Measurements from ENCODE around the gene SEC14L3. TPM values are rescaled to one million over a fixed set of nuclear protein-coding genes. Genes with fewer than 3 reads are reported as not detected.
"Not testable (repeated sequence)": the region's sequence is repeated elsewhere in the genome, so short reads cannot be mapped to it uniquely, and the experiment has no call there.

The SEC14L3 gene
- total RNA-seq, 1 donor from 2014 or later: not detected

DNA sequence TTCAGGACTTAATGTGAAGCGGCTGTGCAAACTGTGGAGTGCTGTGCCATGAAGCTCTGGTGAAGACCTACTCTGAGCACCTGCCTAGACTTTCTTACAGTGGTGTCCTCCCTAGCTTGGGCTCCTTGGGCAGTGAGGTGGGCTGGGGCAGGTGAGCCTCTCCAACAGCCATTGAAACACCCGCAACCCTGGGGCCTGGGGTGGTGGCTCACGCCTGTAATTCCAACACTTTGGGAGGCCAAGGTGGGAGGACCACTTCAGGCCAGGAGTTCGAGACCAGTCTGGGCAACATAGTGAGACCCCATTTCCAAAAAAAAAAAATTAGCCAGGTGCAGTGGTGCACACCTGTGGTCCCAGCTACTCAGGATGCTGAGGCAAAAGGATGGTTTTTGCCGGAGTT, 14.3 kb upstream of the SEC14L3 start:
- intact Hi-C loops (cut with micrococcal nuclease): no loop called here

DNA sequence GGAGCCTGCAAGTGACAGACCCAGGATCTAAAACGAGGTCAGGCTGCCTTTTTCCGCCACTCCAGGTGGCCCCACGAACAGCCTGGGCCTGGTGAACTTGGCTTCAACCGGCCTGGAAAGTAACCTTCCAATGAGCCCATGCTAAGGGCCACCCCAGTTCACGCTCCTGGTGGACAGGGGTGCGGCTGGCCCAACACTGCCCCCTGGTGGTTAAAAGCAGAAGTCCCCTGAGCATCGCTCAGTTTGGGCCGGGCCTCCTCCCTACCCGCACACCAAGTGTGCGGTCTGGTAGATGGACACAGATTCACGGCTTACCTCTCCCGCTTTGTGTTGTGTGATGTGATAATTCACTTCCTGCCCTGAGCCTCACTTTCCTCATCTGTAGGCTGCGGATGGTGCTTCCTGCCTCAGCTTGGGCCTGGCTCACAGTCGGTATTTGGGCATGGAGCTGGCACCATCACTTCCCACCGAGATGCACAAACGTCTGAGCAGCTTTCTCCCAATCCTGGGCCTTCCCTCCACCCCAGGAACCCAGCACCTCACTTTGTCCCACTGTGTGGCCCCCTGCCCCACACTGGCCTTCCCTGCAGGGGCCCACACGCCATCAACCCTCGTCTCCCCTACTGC, 13.7 kb upstream of the SEC14L3 start:
- intact Hi-C loops (cut with micrococcal nuclease): loop anchor here (1.0 kb wide), 3 partner anchors 40 to 198 kb away; no protein-coding TSS in a partner anchor

DNA sequence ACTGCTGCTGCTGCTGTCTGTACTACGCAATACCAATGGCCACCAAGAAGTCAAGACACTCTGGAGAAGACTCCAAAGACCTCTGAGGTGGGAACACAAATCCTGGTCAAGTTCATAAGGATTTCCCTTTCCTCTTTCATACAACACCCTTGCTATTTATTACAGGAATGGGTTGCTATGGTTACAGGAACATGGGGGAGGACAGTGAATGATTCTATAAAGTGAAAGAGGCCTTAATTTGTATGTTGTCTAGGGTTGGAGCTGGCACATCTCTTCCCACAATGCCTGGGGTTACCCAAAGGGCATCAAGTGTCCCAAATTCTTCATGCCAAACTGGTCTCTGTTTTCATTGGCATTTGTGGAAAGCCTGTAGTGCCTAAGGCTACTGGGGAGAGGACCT, 11.4 kb upstream of the SEC14L3 start:
- intact Hi-C loops (cut with micrococcal nuclease): no loop called here

DNA sequence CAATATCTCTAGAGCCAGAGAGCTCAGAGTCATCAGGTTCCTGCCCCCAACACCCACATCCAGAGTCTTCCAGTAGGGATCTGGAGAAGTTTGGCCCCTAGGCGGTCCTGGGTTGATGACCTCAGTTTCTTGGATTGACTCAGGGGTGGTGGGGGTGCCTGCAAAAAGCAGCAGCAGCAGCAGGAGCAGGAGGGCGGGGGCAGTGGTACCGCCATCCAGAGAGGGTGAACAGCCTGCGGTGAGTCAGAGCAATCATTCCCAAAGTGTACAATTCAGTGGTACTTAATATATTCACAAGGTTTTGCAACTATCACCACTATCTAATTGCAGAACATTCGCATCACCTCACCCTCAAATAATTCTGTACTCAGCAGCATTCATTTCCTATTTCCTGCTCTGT, 9.9 kb upstream of the SEC14L3 start:
- intact Hi-C loops (cut with micrococcal nuclease): no loop called here

DNA sequence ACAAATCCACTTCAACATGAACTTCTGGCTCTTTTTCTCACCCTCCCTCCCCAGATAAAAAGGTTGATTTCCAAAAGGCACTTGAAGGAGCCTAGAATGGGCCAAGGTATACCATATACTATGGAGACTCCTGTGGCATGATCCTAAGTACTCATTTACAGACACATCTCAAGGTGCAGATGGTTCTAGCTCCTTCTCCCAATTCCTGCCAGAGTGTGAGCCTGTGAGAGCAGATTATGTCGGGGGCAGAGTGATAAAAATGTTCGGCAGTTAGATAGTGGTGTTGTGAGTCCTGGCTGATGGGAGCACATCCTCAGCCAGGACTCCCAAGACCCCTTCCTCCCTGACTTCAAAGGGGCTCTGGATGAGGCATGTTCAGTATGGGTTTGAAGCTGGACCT, 8.2 kb upstream of the SEC14L3 start:
- intact Hi-C loops (cut with micrococcal nuclease): no loop called here

DNA sequence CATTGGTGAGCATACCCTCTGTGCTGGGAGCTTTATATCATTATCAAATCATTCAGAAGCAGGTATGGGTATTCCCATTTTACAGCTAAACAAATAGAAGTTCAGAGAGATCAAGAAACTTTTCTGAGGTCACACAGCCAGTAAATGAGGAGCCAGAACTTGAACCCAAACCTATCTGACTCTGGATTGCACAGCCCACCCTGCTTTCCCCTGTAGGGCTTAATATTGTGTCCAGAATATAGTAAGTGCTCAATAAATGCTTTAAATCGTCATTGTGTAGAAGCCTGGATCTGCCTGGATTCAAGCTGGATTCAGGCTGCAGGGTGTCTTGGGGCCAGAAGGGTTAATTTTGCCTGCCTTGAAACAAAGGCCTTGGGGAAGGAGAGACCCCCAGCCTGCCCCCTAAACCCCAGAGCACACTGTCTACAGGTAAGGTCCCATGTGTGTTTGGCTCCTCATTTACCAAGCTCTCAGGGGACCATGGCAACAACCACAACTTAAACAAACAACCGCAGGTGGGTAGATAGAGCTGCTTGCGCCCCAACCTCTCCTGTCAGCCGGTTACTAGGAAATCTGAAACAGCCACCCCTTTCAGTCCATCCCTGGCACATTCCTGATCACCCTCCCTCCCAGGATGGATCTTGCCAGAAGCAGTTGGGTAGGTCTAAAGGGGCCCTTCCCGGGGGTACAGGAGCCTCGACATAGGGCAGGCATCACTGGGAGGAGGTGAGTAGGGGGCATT, 3.0 kb upstream of the SEC14L3 start:
- intact Hi-C loops (cut with micrococcal nuclease): no loop called here

DNA sequence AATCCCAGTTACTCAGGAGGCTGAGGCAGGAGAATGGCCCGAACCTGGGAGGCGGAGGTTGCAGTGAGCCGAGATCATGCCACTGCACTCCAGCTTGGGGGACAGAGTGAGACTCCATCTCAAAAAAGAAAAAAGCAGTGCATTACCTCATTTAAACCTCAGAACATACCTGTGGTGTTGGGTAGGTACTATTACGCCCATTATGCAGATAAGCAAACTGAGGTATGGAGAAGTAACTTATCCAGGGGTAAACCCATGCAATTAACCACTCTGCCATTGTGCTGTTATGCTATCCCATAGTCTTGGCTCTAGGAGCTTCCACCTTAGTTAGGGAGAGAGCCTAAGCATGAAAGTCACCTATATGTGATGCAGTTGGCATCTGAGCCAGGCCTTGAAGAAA, 2.3 kb upstream of the SEC14L3 start:
- intact Hi-C loops (cut with micrococcal nuclease): no loop called here

DNA sequence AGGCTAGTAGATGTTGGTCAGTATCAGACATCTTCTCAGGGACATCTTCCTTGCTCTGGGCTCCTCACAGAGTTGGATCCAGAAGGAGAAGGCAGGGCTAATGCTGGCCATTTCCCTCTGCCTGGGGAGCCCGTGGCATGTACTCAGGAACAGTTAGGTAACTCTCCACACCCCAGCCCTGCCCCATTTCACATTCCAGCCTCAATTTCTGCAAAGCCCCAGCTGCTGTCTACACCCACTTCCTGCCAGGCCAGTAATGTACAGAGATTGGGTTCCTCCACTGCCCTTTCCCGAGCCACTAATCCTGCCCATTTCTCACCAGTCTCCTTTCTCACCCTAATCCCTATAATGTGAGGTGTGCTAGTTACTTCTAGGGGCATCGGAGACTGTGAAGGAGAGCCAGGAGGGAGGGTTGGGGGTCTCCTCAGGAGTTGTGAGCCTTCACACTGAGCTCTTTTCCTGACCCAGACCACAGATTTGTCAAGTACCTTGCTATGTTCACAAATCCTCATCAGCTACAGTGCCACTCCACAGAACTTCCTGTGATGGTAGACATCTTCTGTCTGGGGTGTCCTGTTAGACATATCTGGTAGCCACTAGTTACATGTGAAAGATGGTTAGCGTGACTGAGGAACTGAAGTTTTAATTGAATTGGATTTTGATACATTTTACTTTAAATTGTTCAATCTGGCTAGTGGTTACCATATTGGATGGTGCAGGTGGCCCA, 1.3 kb upstream of the SEC14L3 start:
- intact Hi-C loops (cut with micrococcal nuclease): no loop called here

DNA sequence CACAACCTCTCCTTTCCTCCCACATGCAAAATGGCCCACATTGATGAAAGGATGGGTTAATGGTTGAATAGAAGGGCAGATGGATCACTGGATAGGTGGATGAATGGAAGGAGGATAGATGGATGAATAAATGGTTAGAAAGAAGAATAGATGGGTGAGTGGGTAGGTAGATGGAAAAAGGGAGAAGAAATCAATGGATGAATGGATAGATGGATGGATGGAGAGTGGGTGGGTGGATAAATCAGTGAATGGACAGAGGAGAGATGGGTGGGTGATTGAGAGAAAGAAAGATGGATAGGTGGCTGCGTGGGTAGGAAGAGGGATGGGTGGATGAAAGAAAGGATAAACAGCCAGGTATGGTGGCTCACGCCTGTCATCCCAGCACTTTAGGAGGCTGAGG, 1.2 kb downstream of the SEC14L3 start:
- intact Hi-C loops (cut with micrococcal nuclease): no loop called here

DNA sequence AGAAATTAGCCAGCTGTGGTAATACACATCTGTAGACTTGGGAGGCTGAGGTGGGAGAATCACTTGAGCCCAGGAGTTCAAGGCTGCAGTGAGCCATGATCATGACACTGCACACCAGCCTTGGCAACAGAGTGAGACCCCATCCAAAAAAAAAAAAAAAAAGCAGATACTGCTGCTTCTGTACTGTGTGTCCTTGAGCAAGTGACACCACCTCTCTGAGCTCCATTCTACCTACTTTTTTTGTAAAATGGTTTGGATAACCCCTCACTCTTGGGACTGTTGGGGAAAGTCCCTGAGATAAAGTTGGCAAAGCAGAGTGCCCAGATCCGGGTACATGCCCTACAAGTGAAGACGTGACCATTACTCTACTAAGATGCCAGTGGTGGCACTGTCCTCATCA, 2.7 kb downstream of the SEC14L3 start:
- intact Hi-C loops (cut with micrococcal nuclease): no loop called here

DNA sequence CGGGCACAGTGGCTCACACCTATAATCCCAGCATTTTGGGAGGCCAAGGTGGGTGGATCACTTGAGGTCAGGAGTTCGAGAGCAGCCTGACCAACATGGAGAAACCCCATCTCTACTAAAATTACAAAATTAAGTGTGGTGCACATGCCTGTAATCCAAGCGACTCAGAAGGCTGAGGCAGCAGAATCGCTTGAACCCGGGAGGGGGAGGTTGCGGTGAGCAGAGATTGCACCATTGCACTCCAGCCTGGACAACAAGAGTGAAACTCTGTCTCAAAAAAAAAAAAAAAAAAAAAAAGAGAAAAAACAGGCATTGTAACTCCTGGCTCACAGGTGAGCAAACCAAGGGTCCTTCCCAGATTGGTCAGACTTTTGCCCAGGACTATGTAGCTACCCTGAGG, 11.3 kb downstream of the SEC14L3 start:
- intact Hi-C loops (cut with micrococcal nuclease): not testable (repeated sequence)

DNA sequence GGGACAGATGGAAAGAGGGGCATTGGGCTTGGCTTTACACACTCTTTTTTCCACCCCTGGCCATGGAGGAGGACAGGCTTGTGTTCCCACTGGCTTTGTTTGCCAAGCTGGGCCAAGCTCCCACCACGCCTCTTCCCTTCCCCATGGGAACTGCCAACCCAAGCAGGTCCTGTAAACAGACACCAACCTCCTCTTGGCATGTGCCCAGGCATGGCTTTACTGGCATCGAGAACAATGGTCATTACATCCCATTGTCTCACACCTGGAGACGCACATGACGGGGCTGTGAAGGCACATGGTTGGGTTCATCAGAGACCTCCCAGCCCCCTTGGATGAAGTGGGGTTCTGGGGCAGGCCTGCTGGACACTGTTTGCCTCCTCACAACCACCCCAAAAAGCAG, 11.7 kb downstream of the SEC14L3 start:
- intact Hi-C loops (cut with micrococcal nuclease): no loop called here

DNA sequence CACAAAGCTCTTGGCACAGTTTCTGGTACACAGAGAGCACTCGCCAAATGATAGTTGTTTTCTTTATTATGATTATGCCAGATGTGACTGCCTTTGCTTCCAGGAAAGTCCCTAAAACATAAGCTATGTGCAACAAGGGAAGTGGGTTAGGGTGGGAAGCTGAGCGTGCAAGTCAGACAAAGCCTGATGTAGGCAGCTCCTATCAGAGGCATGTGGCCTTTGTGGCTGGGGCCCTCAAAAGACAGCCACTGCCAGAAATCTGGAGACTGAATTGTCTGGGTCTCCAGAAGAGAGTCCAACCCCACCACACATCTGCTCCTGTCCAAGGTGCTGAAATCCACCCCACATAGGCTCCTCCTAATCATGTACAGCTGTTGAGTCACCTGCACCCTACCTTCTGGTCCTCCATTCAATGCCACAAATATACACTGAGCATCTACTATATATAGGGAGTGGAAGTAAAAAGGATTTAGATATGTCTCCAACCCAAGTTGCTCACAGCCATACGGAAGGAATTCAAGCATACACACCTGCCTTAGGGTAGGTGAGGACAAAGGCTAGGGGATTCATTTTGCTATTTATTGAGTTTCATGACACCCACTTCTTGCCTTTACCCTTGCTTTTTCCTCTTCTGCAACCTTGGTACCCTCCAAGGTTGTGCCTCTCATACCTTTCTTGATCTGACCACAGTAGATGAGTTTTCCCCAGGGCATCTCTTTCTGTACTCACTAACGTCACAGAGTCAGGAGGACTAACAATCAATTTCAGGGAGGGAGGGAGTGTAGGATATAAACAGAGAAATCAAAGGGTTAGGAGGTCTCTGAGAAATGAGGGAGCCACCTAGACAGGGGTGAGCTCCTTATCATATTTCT, 12.4 kb downstream of the SEC14L3 start:
- intact Hi-C loops (cut with micrococcal nuclease): no loop called here

DNA sequence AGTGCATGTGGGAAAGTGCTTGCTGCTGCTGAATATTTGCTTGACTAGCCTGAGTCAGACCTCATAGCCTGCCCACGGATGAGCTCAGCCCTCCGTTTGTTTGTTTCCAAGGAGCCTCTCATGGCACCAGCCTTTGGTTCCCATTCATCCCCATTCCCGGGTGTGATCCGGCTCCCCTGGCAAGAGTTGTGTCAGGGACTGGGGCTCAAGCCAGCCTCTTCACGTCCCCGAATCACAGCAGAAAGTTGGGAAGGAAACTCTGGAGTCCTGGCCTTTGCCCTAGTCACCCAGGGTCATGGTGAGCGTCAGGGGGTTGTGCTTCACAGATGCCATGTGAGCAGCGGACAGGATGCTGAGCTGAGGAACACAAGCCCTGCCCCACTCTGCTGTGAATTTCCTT, 13.8 kb downstream of the SEC14L3 start:
- intact Hi-C loops (cut with micrococcal nuclease): no loop called here

DNA sequence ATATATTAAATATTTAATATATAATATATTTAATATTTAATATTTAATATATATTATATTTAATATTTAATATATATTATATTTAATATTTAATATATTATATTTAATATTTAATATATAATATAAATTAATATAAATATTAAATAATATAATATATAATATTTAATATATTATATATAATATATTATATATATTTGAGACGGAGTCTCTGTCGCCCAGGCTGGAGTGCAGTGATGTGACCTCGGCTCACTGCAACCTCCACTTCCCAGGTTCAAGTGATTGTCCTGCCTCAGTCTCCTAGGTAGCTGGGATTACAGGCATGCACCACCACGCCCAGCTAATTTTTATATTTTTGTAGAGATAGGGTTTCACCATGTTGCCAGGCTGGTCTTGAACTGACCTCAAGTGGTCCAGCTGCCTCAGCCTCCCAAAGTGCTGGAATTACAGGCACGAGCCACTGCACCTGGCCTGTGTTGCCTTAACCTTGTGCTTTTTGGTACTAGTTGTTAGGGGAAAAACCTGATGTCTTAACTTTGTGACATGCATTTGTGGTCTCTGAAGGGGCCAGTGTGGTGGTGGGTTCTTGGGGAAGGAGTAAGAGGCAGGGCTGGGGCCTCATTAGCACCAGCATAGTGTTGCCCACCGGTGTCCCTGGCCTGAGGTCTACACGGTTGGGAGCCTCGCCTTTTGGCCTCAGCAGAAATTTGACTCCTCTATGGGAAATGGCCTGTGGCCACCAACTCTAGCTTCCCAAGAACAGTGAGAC, 16.6 kb downstream of the SEC14L3 start:
- intact Hi-C loops (cut with micrococcal nuclease): no loop called here

DNA sequence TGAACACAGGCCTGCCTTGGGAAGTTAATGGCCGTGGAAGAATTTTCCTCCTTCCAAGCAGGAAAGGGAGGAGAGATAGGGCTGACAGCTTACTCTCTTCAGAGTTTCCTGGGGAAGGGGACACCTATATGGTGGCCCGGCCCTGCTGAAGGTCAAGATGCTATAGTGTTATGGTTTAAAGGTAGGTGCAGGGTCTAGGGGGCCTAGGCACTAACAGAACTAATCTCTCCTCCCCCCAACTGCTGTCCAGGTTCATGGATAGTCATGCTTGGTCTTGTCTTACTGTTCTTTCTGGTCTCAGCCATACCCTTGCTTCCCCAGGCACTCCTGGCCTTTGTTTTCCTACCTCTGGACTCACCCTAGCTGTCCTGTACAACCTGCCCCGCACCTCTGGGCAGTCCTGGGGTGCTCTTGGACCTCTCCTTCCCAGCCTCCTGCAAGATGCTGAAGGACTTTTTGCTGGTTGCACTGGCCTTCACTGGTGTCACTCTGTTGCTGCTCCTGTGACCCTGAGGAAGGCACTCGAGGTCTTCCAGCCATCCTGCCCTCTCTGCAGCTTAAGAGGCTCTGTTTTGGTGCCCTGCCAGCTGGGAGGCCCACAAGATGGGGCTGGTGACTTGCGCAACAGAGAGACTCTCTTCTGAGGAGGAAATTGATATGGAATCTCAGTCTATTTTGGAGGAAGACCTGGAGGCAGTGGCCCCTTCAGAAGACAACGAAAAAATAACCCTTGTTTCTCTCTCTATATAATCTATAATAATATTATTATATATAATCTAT, 17.9 kb downstream of the SEC14L3 start:
- intact Hi-C loops (cut with micrococcal nuclease): no loop called here

DNA sequence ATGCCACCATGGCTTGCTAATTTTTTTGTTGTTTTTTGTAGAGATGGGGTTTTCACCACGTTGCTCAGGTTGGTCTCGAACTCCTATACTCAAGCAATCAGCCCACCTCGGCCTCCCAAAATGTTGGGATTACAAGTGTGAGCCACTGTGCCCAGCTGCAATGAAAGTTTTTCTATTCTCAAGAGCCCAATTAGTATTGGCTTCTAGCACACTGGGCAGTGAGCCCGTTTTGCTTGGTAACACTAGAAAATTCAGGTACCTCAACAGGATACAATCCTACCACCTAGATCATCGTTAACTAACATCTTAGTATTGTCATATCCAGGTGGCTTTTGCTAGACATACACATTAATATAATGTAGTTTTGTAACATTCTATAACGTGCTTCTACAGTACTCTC, 19.0 kb downstream of the SEC14L3 start:
- intact Hi-C loops (cut with micrococcal nuclease): no loop called here

DNA sequence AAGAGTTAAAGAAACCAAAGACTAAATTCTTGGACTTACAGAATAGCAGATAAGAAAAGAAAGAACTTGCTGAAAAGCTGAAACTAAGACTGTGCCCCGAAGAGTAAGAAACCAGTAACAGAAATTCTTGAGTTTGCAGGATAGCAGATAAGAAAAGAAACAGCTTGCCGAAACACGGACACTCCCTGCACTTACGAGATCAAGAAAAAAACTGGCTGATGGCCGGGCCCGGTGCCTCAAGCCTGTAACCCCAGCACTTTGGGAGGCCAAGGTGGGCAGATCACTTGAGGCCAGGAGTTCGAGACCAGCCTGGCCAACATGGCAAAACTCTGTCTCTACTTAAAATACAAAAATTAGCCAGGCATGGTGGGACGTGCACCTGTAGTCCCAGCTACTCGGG, 20.3 kb downstream of the SEC14L3 start:
- intact Hi-C loops (cut with micrococcal nuclease): not testable (repeated sequence)

DNA sequence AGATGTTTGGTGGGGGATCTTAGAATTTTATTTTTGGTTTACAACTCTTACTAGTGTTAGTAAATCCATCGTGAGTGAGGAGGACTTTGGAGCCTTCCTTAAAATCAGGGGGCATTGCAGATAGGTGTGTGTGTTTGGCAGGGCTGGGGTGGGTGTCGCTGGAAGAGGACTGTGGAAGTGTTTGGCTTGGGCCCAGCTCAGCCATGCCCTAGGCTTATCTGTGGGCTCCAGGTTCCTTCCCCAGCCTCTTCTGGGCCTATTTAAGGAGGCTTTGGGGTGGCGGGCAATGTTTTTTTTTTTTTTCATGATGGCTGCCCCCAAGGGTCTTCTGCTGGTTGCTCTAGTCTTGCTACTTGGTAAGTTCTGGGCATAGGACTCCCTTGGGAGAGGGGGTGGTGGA, 24.2 kb downstream of the SEC14L3 start:
- intact Hi-C loops (cut with micrococcal nuclease): no loop called here
